Activated CD4-positive, alpha-beta T cell treated with anti-CD3 and anti-CD28 coated beads, Interleukin-2, amount 50 U/mL, for 24 hours (primary cell): Measurements from ENCODE around the gene MTM1.

Experiments used
- DNase-seq, 2 donors: peaks; one replicate each; pipeline ENCODE4 v3.0.0-alpha.2; 2020; ENCODE audit warnings: low read depth in 1 of 2, low spot score in 1 of 2

The MTM1 gene

GRCh38 chrX:150602743-150603142 is 34.3 kb downstream of the MTM1 start:
- DNase-seq = no peak

- no peak for DNase-seq
Observed at GRCh38 chrX:150605603-150606002, 37.2 kb downstream of the MTM1 start.

GRCh38 chrX:150607201-150607600 is 38.8 kb downstream of the MTM1 start:
- no peak for DNase-seq

- DNase-seq = no peak
Observed at GRCh38 chrX:150610043-150610442, 41.6 kb downstream of the MTM1 start.

- DNase-seq = no peak
Observed at GRCh38 chrX:150610446-150610845, 42.0 kb downstream of the MTM1 start.

- no peak for DNase-seq
Observed at GRCh38 chrX:150615356-150615755, 46.9 kb downstream of the MTM1 start.

- no peak for DNase-seq
Observed at GRCh38 chrX:150616179-150616862, 47.9 kb downstream of the MTM1 start.

GRCh38 chrX:150616863-150617198 is 48.4 kb downstream of the MTM1 start:
- DNase-seq = no peak

- DNase-seq = no peak
Observed at GRCh38 chrX:150621652-150622051, 53.2 kb downstream of the MTM1 start.

GRCh38 chrX:150623583-150623982 is 55.2 kb downstream of the MTM1 start:
- no peak for DNase-seq

- no peak for DNase-seq
Observed at GRCh38 chrX:150625097-150625496, 56.7 kb downstream of the MTM1 start.

GRCh38 chrX:150625875-150626274 is 57.5 kb downstream of the MTM1 start:
- no peak for DNase-seq

- no peak for DNase-seq
Observed at GRCh38 chrX:150627957-150628356, 59.5 kb downstream of the MTM1 start.

GRCh38 chrX:150635952-150636351 is 67.5 kb downstream of the MTM1 start:
- DNase-seq = no peak

- DNase-seq = no peak
Observed at GRCh38 chrX:150642423-150642822, 74.0 kb downstream of the MTM1 start.

GRCh38 chrX:150643271-150643670 is 74.8 kb downstream of the MTM1 start:
- no peak for DNase-seq

- DNase-seq = no peak
Observed at GRCh38 chrX:150643958-150644357, 75.5 kb downstream of the MTM1 start.

GRCh38 chrX:150644422-150644821 is 76.0 kb downstream of the MTM1 start:
- DNase-seq = no peak

GRCh38 chrX:150647331-150647730 is 78.9 kb downstream of the MTM1 start:
- no peak for DNase-seq

- no peak for DNase-seq
Observed at GRCh38 chrX:150648296-150648940, 80.0 kb downstream of the MTM1 start.

GRCh38 chrX:150649096-150649870 is 80.9 kb downstream of the MTM1 start:
- DNase-seq = no peak

GRCh38 chrX:150651906-150652305 is 83.5 kb downstream of the MTM1 start:
- no peak for DNase-seq
